EL (cell line): Measurements from ENCODE around the gene TCEAL3.
"Not testable (repeated sequence)": the region's sequence is repeated elsewhere in the genome, so short reads cannot be mapped to it uniquely, and the experiment has no call there.

ENCODE experiments used
- DNase-seq: peaks from one replicate; pipeline ENCODE4 v3.0.0-alpha.2; 2016

TCEAL3 gene, protein sequence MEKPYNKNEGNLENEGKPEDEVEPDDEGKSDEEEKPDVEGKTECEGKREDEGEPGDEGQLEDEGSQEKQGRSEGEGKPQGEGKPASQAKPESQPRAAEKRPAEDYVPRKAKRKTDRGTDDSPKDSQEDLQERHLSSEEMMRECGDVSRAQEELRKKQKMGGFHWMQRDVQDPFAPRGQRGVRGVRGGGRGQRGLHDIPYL

DNA sequence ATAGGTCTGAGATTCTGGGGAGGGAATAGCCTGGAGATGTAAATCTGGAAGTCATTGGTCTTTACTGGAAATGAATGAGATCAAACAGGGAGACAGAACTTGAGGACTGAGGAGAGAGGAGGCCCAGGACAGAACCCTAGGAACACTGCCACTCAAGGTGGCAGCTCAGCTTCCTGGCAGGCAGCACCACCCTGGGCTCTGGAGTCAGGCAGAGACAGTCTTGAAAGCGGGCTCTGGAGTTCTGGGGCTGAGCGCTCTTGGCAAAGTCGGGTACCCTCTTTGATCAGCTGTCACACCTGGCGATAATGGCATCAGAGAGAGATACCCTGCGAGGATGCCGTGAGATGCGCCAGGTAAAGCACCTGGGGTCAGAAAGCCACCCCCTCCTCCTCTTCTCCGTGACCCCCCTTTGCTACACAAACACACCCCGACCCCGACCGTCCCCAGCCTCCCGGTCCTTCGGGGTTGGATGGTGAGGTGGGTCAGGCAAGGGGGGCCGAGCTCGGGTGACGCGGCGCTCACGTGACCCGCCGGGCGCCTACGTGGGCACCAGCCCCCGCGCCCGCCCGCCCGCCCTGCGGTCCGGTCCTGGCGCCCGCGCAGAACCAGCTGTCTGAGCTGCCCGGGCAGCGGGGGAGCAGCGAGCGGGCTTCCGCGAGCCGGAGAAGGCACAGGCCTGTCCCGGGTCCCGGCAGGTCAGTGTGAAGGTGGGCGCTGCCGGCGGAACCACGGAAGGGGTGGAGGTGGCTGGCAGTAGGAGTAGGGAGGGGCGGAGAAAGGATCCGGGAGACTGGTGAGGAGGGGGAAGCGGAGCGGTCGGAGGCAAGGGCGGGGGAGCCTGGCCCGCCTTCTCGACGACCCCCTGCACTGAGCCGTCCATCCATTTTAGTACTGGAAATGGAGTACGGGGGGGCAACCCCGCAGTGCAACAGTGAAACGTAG lies at the start of gene TCEAL3:
TSS of gene TCEAL3 (plus strand) at position 600 of the 942 bp plus-strand sequence. CDS start 1,102 bp downstream, outside the sequence.
- DNase-seq: peak; percentile 51

DNA sequence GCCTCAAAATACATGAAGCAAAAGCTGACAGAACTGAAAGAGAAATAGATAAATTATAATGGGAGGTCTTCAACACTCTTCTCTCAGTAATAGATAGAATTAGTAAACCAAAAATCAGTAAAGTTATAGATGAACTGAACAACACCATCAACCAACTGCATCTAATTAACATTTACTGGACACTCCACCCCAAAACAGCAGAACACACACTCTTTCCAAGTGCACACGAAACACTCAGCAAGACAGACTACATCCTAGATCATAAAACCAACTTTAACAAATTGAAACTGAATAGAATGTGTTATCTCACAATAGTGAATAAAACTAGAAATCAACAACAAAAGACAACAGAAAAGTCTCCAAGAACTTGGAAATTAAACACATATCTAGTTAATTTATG lies 47.5 kb upstream of the TCEAL3 start:
- DNase-seq: no peak

DNA sequence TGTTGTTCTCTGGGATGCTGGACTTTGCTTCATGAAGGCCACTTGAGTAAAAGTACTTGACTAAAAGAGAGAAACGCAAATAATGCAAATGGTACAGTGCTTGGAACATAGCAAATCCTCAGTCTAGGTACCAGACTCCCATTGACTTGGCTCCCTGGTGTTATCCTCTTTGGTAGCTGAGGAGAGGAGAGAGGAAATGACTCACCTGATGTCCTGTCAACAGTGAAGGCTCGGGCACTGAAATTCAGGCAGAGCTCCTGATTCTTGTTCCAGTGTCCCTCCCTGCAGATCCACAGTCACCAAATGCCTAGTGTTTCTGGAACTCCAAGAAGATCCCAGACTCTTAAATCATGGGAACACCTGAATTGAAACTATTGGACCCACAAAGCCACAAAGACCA lies 45.0 kb upstream of the TCEAL3 start:
- DNase-seq: peak; percentile 32

DNA sequence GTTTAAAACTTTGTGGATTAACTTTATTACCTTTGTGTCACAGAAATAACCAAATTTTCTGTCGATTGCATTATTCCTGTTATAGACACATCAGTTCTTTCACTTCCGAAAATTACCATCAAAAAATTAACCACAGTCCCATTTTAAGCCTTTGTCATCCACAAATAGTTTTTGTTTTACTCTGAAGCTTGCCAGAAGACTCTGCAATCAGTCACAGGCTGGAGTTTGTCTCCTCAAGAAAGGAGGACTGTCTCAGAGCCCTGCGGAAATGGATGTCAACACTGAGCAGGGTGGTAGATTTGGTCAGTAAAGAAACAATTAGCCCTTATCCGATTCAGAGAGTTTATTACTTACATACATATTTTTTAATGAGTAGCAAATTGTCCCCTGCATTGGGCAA lies 42.6 kb upstream of the TCEAL3 start:
- DNase-seq: no peak

DNA sequence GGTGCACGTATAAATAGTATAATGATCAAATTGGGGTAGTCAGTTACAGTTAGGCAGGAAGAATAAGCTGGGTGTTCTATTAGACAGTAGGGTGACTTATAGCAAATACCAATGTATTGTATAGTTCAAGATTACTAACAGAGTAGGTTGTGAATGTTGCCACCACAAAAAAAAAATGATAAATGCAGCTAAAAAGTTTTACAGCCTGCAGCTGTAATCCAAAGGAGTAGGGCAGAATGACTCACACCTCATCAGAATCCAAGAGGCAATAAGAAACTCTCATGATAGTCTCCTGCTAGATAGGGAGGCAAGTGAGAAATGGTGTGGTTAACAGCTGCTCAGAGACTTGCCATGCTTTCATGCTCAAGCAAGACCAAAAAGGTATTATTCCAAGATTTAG lies 42.0 kb upstream of the TCEAL3 start:
- peak; percentile 72 for DNase-seq

DNA sequence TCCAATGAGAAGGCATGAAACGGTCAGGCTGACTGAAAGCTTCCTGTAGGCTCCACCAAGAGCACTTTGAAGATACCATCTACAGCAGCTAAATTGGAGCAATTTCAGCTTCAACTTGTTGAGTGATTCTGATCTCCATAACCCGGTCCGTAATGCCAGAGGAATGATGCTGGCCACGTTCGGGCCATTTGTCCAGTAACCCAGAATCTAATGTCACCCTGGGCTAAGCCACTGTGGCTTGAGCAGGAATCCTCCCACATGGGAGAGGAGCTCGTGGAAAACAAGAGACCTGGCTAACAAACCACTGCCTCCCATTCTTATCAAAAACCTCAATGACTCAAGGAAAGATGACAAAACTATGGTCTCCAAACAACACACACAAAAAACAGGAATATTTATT lies 36.6 kb upstream of the TCEAL3 start:
- no peak for DNase-seq

DNA sequence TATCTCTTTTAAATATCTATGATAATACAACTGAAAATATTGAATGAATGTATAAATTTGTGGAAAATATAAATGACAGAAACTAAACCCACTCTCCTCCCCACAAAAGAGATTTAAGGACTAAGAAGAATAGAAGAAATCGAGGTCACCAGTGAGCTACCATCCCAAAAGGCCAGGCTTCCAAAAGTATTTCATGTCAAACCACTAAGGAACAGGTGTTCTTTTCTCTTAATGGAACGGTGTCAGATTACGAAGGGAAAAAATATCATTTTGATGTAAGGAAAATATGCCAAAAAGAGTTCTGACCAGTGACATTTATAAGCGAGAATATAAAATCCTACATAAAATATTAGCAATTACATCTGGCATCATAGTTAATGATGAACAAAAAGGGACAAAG lies 36.0 kb upstream of the TCEAL3 start:
- no peak for DNase-seq

DNA sequence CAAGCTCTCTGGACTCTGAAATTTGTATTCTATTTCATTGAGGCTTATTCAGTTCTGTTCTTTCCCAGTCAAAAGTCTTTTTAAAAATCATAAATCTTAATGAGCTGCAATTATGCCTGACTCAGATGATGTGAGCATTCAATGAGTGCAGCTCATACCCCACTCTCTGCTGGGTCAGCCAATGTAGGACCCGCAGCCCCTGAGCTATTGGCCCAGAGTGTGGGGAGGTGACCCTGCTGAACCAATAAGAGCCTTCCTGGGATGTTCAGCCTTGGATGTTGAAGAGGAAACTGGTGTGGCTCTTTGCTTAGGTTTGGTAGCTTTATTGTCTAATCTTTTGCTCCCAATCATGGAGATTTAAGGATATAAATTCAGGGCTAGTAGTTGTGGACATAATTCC lies 34.6 kb upstream of the TCEAL3 start:
- DNase-seq: no peak

DNA sequence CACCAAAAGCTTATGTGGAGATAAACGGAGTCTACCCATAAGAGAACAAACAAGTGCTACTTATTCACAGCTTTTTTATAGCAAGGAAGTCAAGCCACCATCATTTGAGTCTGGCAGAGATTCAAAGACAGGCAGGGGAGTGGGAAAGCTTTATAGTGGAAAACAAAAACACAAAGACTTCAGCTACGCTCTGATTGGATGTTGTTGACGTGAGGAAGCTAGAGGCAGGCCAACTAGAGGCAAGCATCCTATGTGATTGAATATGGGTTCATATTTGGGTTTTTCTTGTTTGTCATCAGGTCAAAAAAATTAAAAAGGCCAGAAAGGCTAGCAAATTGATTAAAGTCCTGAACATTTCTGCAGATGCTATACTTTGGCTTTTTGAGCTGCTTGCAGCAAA lies 23.2 kb upstream of the TCEAL3 start:
- no peak for DNase-seq

DNA sequence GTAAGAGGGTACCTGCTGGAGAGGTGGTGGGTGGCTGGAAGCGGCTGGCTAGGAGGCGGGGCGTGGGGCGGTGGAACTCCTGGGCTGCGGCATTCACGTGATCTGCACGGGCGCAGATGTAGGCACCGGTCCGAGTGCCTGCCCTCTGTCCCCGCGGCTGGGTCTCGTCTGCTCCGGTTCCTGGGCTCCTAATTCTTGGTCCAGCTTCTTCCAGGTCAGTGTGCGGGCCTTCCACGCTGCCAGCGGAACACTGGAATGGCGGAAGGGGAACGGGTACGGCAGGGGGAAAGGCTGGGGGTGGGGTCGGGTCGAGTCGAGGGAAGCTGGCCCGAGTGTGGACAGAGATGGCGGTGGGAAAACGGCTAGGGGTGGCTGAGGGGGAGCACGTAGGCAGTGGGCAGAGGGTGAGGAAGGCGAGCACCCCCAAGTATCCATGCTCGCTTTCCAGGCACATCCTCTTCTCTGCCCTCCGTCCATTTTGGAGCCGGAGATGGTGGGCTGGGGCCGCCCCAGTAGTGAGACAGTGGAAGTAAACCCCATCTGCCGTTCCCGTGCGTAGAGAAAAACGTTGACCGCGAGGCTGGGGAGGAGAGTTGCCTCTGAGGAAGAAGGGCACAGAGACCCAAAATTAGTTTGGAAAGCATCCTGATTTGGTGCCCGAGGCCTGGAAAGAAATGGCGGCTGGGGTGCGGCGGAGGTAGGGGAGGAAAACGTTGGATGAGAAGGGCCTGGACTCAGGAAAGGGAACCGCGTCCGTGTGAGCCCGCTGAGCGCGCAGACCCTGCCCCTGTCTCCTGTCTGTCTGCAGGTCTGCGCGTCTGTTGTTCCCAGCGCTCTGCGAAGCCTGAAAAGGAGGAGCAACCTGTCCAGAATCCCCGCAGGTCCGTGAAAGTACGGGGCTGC lies 22.1 kb upstream of the TCEAL3 start, which contains the start of gene TCEAL4:
TSS of gene TCEAL4 (plus strand) at position 105 of the 903 bp plus-strand sequence. CDS start 1,161 bp downstream, outside the sequence.
- peak; percentile 41 for DNase-seq

DNA sequence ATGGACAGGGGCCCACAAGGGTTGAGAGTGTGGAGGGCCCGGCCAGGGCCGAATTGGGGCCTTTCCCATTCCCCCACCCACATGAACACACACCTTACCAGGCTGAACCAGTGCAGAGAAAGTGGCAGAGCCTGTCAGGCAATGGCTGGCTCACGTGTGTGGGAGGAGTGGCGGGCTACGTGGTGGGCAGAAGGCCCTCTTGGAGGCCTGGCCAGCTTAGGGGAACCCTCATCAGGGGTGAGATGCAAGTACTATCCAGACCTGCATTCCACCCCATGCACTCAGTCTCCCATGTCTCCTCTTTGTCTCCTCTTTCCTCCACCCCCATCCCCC lies 21.5 kb upstream of the TCEAL3 start:
- peak; percentile 9 for DNase-seq

DNA sequence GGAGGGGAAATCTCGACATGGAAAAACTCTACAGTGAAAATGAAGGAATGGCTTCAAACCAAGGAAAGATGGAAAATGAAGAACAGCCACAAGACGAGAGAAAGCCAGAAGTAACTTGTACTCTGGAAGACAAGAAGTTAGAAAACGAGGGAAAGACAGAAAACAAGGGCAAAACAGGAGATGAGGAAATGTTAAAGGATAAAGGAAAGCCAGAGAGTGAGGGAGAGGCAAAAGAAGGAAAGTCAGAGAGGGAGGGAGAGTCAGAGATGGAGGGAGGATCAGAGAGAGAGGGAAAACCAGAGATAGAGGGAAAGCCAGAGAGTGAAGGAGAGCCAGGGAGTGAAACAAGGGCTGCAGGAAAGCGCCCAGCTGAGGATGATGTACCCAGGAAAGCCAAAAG lies 21.1 kb upstream of the TCEAL3 start:
- DNase-seq: no peak

DNA sequence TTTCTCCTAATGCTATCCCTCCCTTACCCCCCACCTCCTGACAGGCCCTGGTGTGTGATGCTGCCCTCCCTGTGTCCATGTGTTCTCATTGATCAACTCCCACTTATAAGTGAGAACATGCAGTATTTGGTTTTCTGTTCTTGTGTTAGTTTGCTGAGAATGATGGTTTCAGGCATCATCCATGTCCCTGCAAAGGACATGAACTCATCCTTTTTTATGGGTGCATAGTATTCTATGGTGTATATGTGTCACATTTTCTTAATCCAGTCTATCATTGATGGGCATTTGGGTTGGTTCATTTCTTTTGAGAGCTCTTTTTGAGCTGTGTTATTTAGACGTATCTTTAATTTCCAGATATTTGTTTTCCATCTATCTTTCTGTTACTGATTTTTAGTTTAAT lies 15.5 kb upstream of the TCEAL3 start:
- DNase-seq: not testable (repeated sequence)

DNA sequence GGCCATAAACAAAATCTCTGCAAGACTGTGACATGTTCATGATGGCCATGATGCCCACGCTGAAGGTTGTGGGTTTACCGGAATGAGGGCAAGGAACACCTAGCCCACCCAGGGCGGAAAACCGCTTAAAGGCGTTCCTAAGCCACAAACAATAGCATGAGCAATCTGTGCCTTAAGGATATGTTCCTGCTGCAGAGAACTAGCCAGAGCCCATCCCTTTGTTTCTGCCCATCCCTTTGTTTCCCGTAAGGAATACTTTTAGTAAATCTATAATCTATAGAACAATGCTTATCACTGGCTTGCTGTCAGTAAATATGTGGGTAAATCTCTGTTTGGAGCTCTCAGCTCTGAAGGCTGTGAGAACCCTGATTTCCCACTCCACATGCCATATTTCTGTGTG lies 12.6 kb upstream of the TCEAL3 start:
- not testable (repeated sequence) for DNase-seq

DNA sequence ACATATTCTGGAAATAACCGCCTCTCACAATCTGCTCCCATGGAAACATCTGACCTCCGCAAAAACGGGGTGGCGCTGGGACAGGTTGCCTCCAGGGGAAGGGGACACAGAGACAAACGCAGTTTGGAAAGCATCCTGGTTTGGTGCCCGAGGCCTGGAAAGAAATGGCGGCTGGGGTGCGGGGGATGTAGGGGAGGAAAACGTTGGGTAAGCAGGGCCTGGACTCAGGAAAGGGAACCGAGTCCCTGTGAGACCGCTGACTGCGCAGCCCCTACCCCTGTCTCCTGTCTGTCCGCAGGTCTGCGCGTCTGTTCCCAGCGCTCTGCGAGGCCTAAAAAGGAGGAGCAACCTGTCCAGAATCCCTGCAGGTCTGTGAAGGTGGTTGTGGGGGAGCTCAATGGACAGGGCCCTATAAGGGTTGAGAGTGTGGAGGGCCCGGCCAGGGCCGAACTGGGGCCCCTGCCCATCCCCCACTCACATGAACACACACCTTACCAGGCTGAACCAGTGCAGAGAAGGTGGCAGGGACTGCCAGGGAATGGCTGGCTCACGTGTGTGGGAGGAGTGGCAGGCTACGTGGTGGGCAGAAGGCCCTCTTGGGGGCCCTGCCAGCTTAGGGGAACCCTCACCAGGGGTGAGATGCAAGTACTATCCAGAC lies 672 bp downstream of the TCEAL3 start:
- no peak for DNase-seq

DNA sequence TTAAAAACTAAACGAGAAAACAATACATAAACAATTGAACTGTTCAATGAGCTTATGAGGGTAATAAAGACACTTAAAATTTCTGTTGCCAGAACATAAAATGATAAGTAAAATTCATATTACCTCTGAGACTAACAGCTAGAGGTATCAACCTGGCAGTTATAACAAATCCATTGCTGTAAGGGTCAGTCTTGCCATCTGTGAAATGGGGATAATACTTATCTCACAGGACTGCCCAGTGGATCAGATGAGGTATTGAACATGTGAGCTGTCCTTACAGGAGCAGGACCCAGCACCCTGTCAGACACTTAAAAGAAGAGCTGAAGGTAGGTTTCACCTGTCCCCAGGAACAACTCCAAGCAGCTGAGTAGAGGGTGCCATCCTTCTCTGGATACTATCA lies 2.5 kb downstream of the TCEAL3 start:
- DNase-seq: no peak

DNA sequence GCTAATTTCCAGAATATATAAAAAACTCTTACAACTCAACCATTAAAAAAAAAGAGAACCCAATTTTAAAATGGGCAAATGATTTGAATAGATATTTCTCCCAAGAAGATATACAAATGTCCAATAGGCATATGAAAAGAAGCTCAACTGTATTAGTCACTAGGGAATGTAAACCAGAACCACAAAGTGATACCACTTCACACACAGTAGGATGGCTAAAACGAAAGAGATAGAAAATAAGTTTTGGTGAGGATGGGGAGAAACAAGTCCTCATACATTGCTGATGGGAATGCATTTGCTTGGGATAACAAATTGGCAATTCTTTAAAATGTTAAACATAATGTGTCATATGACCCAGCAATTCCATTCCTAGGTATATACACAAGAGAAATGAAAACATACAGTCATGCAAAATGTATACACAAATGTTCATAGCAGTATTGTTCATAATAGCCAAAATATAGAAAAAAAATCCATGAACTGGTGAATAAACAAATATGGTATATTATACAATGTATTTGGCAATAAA lies 5.7 kb downstream of the TCEAL3 start:
- peak; percentile 32 for DNase-seq

DNA sequence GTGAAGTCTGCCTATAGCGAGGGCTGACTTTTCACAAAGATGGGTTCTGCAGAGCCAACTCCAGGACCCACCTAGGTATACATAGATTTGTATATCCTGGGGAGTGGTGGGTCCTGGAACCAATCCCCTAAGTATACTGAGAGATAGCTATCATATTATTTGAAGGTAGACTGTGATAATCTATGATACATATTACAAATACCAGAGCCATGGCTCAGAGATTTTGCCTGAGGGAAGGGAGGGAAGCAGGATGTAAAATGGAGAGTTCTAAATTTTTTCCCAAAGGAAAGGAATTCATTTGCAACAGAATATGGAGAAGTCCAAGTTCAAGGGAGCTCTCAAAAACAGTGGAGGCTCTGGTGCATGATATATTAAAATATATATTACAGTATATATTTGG lies 7.2 kb downstream of the TCEAL3 start:
- peak; percentile 80 for DNase-seq

DNA sequence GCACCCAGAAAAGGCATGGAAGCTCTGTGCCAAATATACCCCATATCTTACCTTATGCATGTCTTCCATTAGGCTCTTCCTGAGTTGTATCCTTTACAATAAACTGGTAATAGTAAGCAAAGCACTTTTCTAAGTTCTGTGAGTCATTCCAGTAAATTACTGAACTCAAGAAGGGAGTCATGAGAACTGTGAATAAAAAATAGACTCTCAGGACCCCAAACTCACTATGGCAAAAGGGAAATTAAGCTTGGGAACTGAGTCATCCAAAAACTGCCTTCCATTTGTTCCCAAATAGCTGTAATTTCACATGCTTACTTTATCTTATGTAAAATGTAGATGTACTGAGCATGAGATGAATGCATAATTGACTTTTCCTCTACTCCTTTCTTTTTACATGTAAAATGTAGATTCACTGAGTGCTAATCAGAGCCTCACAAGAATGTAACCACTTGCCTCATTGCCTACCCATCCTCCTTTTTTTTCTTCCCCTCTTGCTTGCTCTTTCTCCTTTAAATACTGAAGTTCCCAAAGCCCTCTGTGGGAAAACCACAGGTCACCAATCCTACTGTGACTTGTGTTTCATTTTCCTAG lies 8.1 kb downstream of the TCEAL3 start:
- DNase-seq: peak; percentile 48

DNA sequence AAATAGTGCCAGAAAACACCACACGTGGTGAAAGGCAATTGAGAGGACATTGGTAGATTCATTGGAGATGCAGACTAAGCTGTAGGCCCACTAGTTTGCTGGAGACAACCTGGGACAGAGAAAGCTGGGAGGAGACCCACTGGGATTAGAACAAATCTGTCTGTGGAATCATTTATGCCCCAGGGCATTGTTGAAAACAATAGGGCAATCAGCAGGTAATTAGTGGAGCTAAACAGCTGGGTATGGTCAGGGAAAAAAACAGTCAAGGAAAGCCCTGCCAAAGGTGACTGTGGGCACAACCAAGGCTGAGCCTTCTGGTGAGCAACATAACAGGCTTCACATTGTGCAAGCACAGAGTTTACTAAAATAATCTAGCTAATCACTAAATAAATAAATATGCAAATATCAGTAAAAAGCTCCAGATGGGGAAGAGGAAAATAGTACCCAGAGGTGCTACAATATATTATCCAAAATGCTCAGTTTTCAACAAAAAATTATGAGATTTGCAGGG lies 9.0 kb downstream of the TCEAL3 start:
- DNase-seq: no peak

DNA sequence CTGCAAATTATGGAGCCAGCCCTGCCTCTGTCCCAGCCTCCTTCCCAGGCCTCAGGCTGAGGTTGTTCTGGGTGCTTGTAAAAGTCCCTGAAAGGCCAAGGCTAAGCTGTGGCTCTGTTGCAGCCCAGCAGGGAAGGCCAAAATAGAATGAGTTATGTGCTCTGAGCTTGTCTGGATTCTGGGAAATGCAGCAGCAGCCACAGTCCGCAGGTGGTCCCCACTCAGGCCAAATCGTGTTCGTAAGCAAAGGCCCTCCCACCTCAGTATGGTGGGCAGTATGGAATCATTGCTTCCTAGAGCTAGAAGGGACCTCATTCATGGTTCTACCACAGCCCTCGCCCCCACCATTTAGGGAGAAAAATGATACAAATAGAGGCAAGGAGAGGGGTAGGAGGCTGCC lies 16.3 kb downstream of the TCEAL3 start:
- no peak for DNase-seq

DNA sequence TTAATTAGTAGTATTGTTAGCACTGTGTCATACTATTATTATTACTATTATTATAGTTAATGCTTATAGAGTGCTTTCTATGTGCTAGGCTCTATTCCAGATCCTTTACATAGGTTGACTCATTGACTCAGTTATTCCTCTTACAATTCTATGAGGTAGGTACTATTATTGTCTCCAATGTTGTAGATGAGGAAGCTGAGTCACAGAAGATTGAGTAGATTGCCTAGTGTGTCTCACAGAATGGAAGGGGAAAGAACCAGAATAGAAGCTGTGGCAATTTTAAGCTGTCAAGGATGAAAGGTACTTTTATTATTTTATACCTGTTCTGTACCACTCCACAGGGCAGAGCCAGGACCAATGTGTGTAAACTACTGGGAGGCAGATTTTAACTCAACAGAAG lies 19.1 kb downstream of the TCEAL3 start:
- peak; percentile 25 for DNase-seq
